GM18873 (cell line): ENCODE data around the gene USP44.

Experiments
- ATAC-seq: cut with Tn5 transposase; IDR thresholded peaks from one replicate; pipeline ENCODE4 v1.9.1; 2021; ENCODE audit warnings: mild to moderate bottlenecking, moderate library complexity, moderate number of reproducible peaks; ENCODE audit not compliant: unreplicated experiment, low FRiP score

USP44 gene

DNA sequence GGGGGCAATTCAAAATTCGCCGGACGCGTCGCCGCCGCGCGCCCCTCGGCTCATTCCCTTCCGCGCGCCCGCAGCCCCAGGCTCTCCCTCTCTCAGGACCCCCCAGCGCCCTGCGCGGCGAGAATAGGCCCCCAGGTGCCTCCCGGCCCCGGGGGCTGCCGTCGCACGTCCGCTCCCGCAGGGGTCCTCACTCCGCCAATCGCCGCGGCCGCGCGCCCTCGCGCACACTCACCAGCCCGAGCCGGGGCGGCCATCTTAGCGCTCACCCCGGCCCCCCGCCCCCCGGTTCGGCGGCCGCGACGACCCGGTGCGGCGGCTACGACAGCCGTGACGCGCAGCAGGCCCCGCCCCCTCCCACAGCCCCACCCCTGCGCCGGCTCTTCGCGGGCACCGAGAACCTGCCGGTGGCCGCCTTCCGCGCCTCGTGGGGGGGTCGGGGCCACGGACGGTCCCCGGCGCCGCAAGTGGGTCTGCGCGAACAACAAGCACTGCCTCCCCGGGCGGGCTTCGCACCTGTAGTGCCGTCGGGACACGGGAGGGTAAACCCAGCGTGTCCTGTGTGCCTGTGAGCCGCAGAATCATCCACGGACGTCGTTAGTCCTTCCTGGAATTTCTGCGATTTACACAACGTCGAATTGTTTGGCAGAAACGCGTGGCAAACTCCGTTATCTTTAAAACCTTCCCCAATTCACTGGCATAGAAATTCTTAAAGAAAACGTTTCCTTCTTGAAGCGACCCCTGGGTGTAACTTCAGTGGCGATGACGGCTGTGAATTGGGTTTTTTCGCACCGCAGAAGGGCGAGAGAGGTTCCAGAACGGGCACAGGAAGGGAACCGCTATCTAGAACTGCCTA is 2.5 kb downstream of the USP44 start:
- ATAC-seq = no peak

DNA sequence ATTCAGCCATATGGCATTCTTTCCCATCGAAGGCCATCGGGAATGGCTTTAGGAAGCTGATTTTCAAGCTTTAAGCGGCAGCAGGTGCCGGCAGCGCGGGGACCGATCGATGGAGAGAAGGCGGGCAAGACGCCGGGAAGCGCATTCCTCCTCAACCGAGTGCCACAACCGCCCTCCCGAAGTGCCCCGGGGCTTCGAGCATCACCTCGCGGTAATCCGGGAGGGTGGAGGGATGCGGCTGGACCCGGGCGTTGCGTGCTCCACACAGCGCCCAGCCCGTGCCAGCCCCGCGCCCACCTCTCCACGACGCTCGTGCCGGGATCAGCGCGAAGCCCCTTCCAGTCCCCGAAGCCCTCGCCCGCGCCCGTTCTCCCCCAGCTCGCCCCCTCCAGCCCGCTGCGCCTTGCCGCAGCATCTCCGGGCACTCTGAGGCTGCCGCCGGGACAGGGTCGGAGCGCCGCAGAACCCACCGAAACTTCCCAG is 3.2 kb downstream of the USP44 start:
- ATAC-seq = no peak

DNA sequence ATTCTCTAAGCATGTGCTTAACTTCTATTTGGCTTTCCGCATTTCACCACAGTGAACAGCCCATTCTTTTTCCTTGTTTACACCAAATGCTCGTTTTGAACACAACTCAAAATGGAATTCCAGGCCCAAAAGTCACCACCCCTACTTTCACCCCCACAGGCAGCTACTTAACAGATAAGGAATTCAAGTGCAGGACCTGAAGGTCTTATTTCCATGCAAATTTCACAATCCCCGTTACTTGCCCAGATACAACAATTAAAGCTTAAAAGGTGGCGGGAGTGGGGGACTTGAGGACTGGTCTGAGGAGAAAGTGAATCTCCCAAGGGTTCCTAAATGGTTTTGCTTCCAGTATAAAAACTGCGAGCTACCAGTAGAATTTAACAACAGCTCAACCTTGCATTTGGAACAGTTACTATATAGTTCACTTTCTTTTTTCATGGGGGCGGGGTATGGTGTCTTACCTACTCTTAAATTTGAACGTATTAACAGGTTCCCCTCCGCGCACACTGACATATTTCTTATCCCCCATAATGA is 3.7 kb downstream of the USP44 start:
- ATAC-seq = no peak

DNA sequence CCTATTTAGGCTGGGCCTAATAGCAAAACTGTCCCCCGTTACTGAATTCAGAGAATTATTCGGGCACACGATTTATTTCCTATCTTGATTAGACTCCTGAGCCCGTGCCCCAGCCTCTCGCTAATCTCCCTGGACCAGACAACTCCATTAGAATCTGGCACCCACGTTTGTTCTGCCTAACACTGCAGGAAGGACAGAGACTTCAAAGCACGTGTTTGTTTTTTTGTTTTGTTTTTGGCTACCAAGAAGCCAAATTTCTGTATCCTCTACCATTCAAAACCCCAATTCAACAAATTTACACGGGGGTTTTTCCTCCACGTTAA is 4.8 kb downstream of the USP44 start:
- ATAC-seq = no peak

DNA sequence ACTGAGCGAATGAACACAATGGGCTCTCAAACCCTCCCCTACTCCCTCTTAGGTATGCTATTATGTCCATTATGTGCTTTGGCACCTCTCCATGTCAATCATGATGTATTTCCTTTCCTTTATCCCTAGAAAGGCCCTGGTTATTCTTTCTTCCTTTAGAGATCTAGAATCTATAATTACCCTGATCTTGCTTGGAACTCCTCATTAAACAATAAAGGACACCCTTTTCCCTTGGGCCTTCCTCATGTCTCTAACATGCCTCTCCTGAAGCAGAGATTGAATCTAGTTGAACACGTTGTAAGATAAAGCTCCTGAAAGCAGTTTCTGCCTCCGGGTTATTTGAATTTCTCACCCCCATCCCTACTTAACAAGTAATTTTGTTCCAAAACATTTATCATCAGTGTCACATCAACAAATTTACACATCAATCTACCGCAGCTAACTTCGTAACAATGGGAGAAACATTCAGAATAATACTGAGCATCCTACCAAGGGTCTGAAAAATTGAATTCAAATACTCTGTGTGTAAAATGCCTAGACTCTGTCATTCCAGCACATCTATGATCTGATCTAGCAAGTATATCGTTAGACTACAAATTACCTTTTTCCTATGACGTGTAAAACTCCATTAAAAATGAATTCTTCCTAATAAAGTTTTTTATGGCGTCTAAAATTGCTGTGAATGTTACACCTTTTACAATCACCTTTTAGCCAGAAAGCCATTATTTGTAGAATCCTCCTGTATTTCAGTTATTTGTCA is 5.4 kb downstream of the USP44 start:
- no peak for ATAC-seq

DNA sequence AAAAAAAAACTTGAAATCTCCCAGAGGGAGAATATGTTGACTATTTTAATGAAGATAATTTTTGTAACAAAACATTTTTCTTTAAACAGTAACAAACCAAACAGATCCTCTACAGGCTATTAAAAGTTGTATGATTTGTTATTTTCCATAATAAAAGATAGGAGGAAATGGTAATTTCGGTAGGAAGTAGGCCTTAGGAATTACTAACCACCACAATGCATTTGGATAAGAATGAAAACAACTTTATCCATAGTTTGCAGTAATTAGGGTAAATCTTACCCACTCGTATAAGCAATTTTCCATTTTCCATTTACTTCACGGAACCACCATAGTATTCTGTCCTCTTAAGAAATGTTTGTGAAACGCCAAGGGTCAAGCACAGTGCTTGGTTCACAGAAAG is 6.0 kb downstream of the USP44 start:
- no peak for ATAC-seq

DNA sequence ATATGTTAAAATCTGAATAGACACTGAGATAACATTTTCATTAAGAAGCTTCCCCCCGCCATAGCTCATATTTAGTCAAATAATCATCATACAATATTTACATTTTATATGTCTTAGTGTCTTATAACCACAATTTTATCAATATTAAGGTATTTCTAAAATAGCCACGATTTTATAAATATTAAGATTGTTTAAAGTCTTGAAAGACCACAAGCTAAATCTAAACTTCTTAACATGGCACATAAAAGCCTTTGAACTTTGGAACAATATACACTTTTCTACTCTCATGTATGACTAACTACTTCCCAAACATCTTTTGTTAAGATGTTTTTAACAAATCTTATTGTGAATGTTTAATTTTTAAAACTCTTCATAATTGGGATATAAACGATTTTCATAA is 6.5 kb downstream of the USP44 start:
- ATAC-seq = no peak

DNA sequence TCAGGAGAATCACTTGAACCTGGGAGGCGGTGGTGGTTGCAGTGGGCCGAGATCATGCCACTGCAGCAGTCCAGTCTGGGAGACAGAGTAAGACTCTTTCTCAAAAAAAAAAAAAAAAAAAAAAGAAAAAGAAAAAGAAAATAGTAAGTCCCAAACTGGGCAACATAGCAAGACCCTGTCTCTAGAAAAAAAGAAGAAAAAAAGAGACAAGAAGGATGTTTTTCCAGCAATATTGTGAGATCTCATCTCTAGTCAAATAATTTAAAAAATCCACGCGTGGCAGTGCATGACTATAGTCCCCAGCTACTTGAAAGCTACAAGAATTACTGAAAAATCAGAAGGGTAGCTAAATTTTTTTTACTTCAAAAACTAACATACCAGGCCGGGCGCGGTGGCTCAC is 8.0 kb downstream of the USP44 start:
- ATAC-seq = no peak

DNA sequence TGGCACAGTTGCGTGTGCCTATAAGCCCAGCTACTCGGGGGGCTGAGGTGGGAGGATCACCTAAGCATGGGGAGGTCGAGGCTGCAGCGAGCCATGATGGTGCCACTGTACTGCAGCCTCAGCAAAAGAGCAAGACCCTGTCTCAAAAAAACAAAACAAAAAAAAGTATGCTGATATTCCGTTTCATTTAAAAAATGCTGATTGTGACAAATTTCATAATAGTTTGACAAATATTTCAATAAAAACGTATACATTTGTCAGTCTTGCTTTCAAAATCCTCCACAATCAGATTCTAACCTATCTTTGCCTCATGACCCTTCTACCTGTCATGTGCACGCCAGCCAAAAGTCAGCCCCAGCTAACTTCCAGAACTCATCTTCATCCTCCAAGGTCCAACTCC is 9.8 kb downstream of the USP44 start:
- ATAC-seq = no peak

DNA sequence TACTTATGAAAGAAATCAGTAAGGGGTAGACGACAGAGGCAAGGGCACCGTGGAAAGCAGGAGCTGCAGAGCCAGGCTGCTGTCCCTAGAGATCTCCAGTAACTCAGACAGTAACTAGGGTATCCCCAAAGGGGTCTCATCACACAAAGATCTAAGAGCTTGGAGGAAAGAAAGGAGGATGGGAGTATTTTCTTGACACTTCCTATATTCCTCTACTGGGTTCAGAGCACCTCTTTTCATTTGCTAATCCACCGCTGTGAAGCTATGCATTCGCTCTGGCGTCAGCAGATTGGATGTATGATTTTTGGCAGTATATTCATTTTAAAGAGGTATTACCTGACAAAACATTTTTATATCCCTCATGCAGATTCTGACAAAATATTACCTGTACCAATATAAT is 12.6 kb downstream of the USP44 start:
- no peak for ATAC-seq

DNA sequence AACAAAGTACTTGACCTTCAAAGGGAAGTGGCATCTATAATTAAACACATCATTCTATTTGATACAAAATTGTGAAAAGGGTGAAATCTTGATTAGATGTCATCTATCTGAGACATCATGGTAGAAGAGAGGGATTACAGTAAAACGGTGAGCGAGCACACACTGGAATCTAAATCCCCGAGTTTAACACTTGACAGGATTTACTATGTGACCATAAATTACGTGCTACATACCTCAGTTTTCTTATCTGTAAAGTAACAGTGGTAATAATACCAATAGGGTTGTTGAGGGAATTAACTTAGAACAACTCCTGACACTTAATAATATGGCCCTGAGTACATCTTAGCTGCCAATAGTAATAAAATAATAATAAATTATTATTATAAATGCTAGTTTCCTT is 13.3 kb downstream of the USP44 start:
- no peak for ATAC-seq

DNA sequence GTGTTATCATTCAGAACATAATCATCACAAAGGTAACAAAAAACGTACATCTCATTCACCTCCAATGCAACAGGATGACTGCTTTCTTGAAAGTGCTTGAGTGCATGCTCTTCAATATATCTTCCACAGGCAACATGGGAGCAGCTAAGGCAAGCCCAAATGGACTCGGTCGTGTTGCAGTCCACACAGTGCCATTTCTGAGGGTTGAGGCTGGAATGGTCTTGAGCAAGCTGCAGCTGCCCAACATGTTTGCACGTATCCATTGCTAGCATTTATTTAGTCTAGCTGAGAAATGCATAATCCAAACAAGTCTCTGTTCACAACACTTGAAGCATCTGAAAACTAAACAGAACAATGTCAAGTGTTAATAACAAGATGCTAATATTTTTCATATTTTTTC is 17.3 kb downstream of the USP44 start:
- ATAC-seq = no peak

DNA sequence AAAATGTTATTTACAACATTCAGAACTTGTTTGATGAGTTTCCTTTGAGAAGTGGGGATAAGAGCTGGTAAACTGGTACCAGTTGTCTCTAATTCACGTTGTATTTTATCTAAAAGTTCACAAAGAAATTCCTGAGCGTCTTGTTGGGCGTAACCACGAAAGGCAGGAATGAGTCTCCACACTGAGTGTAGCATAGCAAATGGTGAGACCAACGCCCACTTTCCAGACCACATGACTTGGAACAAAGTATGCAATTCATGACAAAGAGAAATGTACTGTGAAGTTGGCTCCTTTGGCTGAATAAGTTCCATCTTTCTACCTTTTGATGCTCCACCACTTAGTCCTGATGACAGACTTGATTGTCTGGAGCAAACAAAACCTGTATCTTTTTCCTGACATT is 18.4 kb downstream of the USP44 start:
- no peak for ATAC-seq

DNA sequence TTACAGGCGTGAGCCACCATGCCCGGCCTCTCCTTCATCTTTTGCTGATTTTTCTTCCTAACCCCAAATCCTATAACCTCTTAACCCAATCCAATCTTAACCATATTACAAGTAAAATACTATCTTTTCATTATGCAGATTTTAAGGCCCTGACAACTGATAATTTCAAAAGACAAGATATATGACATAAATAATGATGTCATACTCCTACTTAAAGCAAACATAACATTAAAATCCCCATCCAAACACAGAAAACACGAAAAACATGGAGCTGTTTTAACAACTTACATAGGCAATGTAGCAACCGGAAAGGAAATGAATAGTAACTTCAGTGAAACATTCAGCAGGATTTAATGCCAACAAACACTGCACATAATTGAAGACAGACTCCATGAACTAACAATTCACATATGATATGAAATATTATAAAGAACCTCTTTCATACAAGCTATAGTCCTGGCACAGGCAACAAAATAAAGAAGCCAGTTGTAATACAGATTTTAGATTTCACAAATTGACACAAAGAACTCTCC is 21.5 kb downstream of the USP44 start:
- no peak for ATAC-seq

DNA sequence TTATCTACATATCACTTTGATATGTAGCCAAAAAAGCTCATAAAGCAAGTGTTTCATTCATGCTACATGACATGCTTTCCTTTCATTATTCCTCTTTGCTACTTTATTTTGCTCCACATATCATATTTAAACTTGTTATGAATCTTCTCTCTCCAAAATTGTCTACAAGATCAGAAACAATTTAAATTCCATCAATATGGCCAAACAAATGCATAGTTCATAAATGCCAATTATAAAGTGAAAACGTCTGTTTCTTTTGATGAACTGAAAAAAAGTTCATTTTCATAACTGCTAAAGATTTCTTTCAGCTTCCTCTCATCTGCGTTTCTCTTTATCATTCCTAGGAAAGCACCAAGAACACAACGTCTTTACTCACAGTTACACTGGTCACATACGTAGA is 22.8 kb downstream of the USP44 start:
- no peak for ATAC-seq

DNA sequence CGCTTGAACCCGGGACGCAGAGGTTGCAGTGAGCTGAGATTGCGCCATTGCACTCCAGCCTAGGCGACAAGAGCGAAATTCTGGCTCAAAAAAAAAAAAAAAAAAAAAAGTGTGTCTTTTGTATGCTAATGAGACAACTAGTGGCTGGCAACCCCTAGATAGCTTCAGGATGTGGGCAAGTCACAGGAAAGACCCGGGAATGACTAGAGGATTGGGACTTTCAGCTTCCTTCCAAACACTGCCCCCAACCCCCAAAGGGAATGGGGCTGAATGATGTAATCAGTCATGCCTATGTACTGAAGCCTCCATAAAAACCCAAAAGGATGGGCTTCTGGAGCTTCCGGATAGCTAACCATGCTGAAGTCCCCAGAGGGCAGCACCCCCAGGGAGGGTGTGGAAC is 28.6 kb downstream of the USP44 start:
- no peak for ATAC-seq

DNA sequence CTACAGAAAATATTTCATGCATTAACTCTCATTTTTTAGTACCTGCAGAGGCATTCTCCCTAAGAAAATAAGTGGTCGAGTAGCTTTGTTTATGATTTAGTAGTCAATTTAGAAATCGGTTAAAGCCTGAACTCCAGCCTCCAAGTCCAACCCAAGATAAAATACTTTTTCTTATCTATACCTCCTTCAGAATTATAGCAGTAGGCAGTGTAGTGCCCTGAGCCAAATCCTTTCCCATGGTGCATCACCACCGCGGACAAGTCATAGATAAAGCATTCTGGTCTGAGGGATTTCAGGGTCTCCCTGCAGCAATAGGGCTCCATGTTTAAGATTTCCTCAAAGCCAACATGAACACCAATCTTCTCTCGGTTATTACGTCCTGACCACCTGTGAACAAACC is 30.5 kb downstream of the USP44 start:
- ATAC-seq = no peak

DNA sequence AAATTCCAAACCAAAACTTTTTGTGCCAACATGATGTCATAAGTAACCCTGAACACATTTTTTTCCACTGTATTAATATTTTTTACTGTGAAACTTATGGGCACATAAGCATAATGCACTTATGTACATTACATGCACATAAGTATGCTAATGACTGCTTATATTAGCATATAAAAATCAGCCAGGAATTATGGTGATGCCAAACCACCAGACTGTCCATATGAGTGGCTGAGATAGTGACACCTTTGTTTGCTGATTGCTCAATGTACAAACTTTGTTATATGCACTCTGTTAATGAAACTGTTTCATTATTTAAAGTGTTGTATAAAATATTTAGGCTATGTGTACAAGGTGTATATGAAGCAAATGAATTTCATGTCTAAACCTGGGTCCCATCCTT is 32.3 kb downstream of the USP44 start:
- ATAC-seq = no peak

DNA sequence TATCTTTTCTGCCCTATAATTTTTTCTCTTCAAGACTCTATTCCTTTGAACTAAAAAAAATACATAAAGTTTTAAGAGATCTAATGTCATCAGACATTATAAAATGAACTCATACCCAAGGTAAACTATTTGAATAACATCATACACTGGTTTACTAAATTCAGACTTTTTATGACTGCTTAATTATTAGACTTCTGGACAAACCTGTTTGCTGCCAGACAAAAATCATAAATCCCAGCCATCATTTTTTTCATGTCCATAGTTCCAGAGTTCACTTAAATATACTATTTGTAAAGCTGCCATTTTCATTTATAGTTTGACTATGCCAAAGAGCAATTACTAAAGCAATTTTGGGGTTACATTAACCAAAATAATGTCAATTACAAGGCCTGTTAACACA is 34.0 kb downstream of the USP44 start:
- ATAC-seq = no peak

DNA sequence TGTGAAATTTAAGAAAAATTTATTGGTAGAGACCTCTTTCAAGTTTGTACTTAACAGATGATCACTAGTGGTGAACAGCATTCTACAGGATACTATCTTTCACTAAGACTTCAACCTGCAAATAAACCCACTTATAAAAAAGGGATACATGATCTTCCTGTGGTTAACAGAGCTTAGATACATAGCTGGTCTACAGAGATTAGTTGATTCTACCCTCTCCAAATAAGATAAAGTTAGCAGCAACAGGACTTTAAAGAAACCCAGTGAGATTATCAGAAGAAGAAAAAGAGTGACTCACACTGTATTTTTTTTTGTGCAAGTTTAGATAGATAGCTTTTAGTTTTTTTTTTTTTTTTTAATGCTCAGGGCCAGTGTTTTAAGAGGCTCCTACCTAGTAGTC is 34.5 kb downstream of the USP44 start:
- no peak for ATAC-seq

DNA sequence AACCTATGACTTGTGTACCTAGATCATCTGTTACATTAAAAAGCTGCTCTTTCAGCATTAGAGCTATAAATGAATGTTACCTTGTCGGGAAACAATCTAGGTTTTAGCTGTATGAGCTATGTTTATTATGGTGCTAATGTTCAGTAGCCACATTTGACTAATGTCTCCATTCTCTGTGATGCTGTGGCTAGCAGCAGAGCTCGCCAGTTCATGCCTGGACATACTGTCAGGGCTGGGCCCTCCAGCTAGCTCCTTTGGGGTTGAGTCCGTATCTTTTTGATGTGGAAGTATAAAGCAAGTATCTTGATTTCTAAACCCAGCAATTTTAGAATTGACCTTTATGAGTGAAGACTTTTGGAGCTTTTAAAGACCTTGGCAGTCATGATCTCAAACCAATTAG is 36.1 kb downstream of the USP44 start:
- no peak for ATAC-seq

DNA sequence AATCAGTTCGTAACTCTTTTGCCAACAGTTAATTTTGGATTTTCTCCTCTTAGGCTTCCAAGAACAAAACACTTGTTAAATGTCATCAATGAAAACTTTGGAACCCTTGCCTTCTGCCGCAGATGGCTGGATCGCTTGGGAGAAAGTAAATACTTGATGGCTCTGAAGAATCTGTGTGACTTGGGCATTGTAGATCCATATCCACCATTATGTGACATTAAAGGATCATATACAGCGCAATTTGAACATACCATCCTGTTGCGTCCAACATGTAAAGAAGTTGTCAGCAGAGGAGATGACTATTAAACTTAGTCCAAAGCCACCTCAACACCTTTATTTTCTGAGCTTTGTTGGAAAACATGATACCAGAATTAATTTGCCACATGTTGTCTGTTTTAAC is 37.7 kb downstream of the USP44 start:
- no peak for ATAC-seq
